Measurements from ENCODE around the gene ATXN7L1. TPM values are rescaled to one million over a fixed set of nuclear protein-coding genes. Genes with fewer than 3 reads are reported as not detected.
"Not testable (repeated sequence)": the region's sequence is repeated elsewhere in the genome, so short reads cannot be mapped to it uniquely, and the experiment has no call there.

Gene ATXN7L1
- total RNA-seq, 4 donors from 2014 or later: 12.3 to 28.8 (median 21.0) TPM

DNA sequence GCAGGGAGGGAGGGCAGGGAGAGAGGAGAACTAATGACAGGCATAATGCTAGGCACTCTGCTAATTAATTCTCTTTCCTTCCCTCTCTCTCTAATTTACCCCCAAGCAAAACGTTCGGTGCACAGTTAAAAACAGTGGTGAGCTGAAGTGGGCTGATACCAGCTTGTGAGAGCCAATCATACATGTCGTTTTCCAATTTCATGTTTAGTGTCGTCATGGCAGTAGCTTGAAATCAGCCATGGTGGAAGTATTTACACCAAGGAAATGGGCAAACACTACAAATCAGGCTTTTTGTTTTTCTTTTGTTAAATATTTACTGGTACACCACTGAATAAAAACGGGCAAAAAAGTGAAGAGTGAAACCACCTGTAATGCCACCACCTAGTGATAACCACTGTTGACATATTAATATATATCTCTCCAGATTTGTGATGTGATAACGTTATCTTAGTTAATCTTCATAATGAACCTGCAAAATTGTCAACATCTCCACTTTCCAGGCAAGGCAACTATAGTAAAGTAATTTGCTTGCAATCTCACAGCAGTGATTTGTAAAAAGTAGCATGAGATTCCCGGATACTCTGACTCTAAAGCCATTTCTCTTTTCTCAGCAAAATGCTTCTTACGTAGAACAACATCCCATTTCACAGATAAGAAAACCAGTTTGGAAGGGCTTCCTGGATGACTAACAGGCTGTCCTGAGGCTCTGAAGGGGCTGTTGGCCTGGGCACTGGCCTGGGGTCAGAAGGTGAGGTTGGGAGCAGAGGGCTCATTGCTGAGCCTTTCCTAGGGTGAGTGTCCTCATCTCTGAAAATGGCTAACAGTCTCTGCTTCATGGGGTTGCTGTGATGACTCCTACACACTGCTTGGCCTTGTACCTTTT is 83.7 kb downstream of the ATXN7L1 start:
- TF ChIP-seq, protein P1, sequence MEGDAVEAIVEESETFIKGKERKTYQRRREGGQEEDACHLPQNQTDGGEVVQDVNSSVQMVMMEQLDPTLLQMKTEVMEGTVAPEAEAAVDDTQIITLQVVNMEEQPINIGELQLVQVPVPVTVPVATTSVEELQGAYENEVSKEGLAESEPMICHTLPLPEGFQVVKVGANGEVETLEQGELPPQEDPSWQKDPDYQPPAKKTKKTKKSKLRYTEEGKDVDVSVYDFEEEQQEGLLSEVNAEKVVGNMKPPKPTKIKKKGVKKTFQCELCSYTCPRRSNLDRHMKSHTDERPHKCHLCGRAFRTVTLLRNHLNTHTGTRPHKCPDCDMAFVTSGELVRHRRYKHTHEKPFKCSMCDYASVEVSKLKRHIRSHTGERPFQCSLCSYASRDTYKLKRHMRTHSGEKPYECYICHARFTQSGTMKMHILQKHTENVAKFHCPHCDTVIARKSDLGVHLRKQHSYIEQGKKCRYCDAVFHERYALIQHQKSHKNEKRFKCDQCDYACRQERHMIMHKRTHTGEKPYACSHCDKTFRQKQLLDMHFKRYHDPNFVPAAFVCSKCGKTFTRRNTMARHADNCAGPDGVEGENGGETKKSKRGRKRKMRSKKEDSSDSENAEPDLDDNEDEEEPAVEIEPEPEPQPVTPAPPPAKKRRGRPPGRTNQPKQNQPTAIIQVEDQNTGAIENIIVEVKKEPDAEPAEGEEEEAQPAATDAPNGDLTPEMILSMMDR (IDR thresholded peaks at IDR 0.05): no peak
- no peak for TF ChIP-seq EP300 (IDR thresholded peaks at IDR 0.05; ENCODE audit: low read depth)
- no peak for TF ChIP-seq POLR2AphosphoS5 (IDR thresholded peaks at IDR 0.05)
- TF ChIP-seq POLR2A (IDR thresholded peaks at IDR 0.05): no peak
- 82 to 90% methylated on average over 6 to 8 of the region's 8 CpGs for WGBS, 2 donors (ENCODE audit: low coverage in 1 of 2)
- intact Hi-C loops (cut with DNase I; ENCODE audit: low total_unique reads): loop anchor here (10.0 kb wide), 1 partner anchor 362 kb away; no protein-coding TSS in a partner anchor
- Histone ChIP-seq H3K4me3 (no peak overlapping the region), H3K27me3 (no peaks in the 10 kb centered on the region), H3K36me3 (no peaks in the 10 kb centered on the region), H3K4me1 (peaks cover 0 to 18% (median 8%) of the 10 kb centered on the region in 4 donors), H3K27ac (no peak overlapping the region), H3K9me3 (no peaks in the 10 kb centered on the region)
- no peak for DNase-seq
- in situ Hi-C loops (cut with MboI; ENCODE audit: low pct_ligation_motif_present in 1 of 4, low pct_unique_long_range_greater_than_20kb in 1 of 4, low sequenced_read_pairs in 3 of 4): no loop called here

DNA sequence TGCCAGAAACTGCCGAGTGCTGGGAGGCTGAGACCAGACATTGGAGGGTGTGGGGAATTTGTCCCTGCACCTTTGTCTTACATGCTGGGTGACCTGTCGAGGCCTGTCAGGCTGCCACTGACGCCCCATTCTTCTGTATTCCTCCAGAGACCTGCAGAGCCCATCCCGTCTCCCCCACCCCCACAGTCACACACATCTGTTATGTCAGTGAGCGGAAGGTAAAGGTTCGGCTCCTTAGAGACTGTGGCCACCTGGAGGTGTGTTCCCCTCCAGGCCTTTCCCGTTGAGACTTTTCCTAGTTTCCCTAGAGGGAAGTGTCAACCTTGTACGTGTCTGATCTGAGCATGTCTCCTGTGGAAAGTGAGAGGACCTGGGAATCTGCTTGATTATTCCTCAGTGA is 84.5 kb downstream of the ATXN7L1 start:
- intact Hi-C loops (cut with DNase I; ENCODE audit: low total_unique reads) (loop anchor here (10.0 kb wide), 1 partner anchor 363 kb away; no protein-coding TSS in a partner anchor), in situ Hi-C loops (cut with MboI; ENCODE audit: low pct_ligation_motif_present in 1 of 4, low pct_unique_long_range_greater_than_20kb in 1 of 4, low sequenced_read_pairs in 3 of 4) (no loop called here)
- no peaks in the 10 kb centered on the region for H3K9me3 ChIP-seq
- no peak overlapping the region for H3K4me3 ChIP-seq
- H3K36me3 ChIP-seq: no peaks in the 10 kb centered on the region
- TF ChIP-seq, protein P1 (IDR thresholded peaks at IDR 0.05): no peak
- TF ChIP-seq POLR2AphosphoS5 (IDR thresholded peaks at IDR 0.05): no peak
- no peak for TF ChIP-seq POLR2A (IDR thresholded peaks at IDR 0.05)
- no peak for TF ChIP-seq EP300 (IDR thresholded peaks at IDR 0.05; ENCODE audit: low read depth)
- H3K27me3 ChIP-seq: no peaks in the 10 kb centered on the region
- peaks cover 4 to 26% (median 9%) of the 10 kb centered on the region in 4 donors for H3K4me1 ChIP-seq
- no peak overlapping the region for H3K27ac ChIP-seq
- WGBS, 2 donors (ENCODE audit: low coverage in 1 of 2): 84 to 93% methylated on average over 6 to 8 of the region's 8 CpGs
- DNase-seq: no peak

- H3K36me3 ChIP-seq: no peaks in the 10 kb centered on the region
- no peaks in the 10 kb centered on the region for H3K27me3 ChIP-seq
- intact Hi-C loops (cut with DNase I; ENCODE audit: low total_unique reads): loop anchor here (10.0 kb wide), 1 partner anchor 364 kb away; no protein-coding TSS in a partner anchor
- 60 to 69% methylated on average over 1 to 3 of the region's 3 CpGs for WGBS, 2 donors (ENCODE audit: low coverage in 1 of 2)
- H3K4me3 ChIP-seq: no peak overlapping the region
- no peaks in the 10 kb centered on the region for H3K9me3 ChIP-seq
- in situ Hi-C loops (cut with MboI; ENCODE audit: low pct_ligation_motif_present in 1 of 4, low pct_unique_long_range_greater_than_20kb in 1 of 4, low sequenced_read_pairs in 3 of 4): no loop called here
- H3K4me1 ChIP-seq: peaks cover 4 to 24% (median 5%) of the 10 kb centered on the region in 4 donors
- DNase-seq: no peak
- no peak overlapping the region for H3K27ac ChIP-seq
- no peak for TF ChIP-seq EP300 (IDR thresholded peaks at IDR 0.05; ENCODE audit: low read depth)
- TF ChIP-seq, protein P1 (IDR thresholded peaks at IDR 0.05): no peak
- no peak for TF ChIP-seq POLR2AphosphoS5 (IDR thresholded peaks at IDR 0.05)
- TF ChIP-seq POLR2A (IDR thresholded peaks at IDR 0.05): no peak
Observed at GRCh38 chr7:105790996-105791395, 85.4 kb downstream of the ATXN7L1 start.

- H3K27ac ChIP-seq; H3K9me3 ChIP-seq; H3K36me3 ChIP-seq; DNase-seq; H3K27me3 ChIP-seq; H3K4me3 ChIP-seq; in situ Hi-C loops (cut with MboI; ENCODE audit: low pct_ligation_motif_present in 1 of 4, low pct_unique_long_range_greater_than_20kb in 1 of 4, low sequenced_read_pairs in 3 of 4): not testable (repeated sequence)
- peaks cover 4 to 18% (median 5%) of the 10 kb centered on the region in 4 donors for H3K4me1 ChIP-seq
- intact Hi-C loops (cut with DNase I; ENCODE audit: low total_unique reads): loop anchor here (10.0 kb wide), 1 partner anchor 364 kb away; no protein-coding TSS in a partner anchor
- 96 to 100% methylated on average over 1 to 2 of the region's 2 CpGs for WGBS, 2 donors (ENCODE audit: low coverage in 1 of 2)
Observed at GRCh38 chr7:105790452-105790851, 85.9 kb downstream of the ATXN7L1 start.
